Cerebellar cortex (tissue), 1 donor: ENCODE results near the gene CTBP1.
A peak's percentile ranks its signal among the peaks of the same experiment; 100 is the strongest.

Experiments used
- DNase-seq: peaks from one replicate; pipeline ENCODE4 v3.0.0-alpha.2; 2015; ENCODE audit warnings: low spot score

CTBP1 gene

GRCh38 chr4:1249731-1250526 is 999 bp upstream of the CTBP1 start:
- DNase-seq: no peak

- peak; percentile 79 for DNase-seq
These were observed 309 bp upstream of the CTBP1 start for GRCh38 chr4:1249148-1249730.

- no peak for DNase-seq
These were observed 1.1 kb downstream of the CTBP1 start for GRCh38 chr4:1247864-1248244.

GRCh38 chr4:1246901-1247863 is 1.7 kb downstream of the CTBP1 start:
- DNase-seq: no peak

- DNase-seq: peak; percentile 50
These were observed 2.6 kb downstream of the CTBP1 start for GRCh38 chr4:1246111-1246881.

GRCh38 chr4:1245481-1246051 is 3.4 kb downstream of the CTBP1 start:
- DNase-seq: no peak

- no peak for DNase-seq
These were observed 3.9 kb downstream of the CTBP1 start for GRCh38 chr4:1244978-1245471.

- DNase-seq: no peak
These were observed 4.6 kb downstream of the CTBP1 start for GRCh38 chr4:1244081-1244977.

GRCh38 chr4:1243451-1244080 is 5.4 kb downstream of the CTBP1 start:
- no peak for DNase-seq

- no peak for DNase-seq
These were observed 6.2 kb downstream of the CTBP1 start for GRCh38 chr4:1242506-1243450.

GRCh38 chr4:1241936-1242505 is 6.9 kb downstream of the CTBP1 start:
- peak; percentile 51 for DNase-seq

GRCh38 chr4:1241466-1241935 is 7.4 kb downstream of the CTBP1 start:
- no peak for DNase-seq

- DNase-seq: no peak
These were observed 8.0 kb downstream of the CTBP1 start for GRCh38 chr4:1240721-1241465.

- no peak for DNase-seq
These were observed 9.0 kb downstream of the CTBP1 start for GRCh38 chr4:1239950-1240307.

GRCh38 chr4:1239141-1239949 is 9.6 kb downstream of the CTBP1 start:
- DNase-seq: no peak

- DNase-seq: no peak
These were observed 10.3 kb downstream of the CTBP1 start for GRCh38 chr4:1238676-1239000.
